Measurements from ENCODE around the gene CLP1.
A peak's percentile ranks its signal among the peaks of the same experiment; 100 is the strongest.

GRCh38 chr11:57668434-57668782, 10.8 kb downstream of the CLP1 start:
- peak in 1 of 3 donors; percentile 6 for TF ChIP-seq CTCF (IDR thresholded peaks at IDR 0.05)
- no peak for TF ChIP-seq POLR2A (IDR thresholded peaks at IDR 0.05)
